ENCODE data around the gene NT5DC1. TPM values are rescaled to one million over a fixed set of nuclear protein-coding genes. Genes with fewer than 3 reads are reported as not detected.

The NT5DC1 gene
- total and polyA plus RNA-seq, 11 donors: 6.5 to 72.4 (median 50.9) TPM

DNA sequence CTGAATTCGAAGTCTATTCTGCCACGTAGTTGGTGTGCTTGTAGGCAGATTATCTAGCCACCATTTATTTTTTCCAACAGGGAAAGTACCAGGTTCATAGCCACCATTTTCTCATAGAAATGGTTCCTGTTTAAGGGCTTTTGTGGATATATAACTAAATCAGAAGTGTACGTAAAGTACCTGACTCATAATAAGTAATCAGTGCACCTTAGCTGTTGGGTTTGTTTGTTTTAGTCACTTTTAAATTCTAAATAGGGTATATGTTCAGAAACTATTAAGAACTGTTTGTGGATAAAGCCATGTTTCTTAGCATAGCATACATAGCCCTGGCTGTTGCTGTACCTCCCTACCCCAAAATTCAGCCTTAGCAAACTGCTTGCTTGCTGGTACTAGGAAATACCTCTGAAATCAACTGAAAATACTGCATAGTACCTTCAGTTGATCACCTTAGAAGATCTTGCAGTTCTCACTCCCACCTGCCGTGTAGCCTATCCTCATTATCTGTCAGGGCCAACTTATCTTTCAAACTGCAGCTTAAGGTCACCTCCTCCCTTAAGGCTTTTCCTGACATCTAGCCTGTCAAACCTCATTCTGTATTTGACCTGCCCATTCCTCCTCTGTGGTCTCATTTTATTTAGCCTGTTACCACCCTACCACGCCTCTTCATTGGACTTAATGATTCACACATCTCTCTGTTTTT is 69.9 kb downstream of the NT5DC1 start:
- H3K9me3 ChIP-seq: peaks cover 0 to 29% (median 7%) of the 10 kb centered on the region in 12 donors
- intact Hi-C loops (cut with DNase I): no loop called here
- peaks cover 0 to 8% (median 0%) of the 10 kb centered on the region in 9 donors for H3K36me3 ChIP-seq
- H3K27me3 ChIP-seq: no peaks in the 10 kb centered on the region
- no peak for TF ChIP-seq CTCF (IDR thresholded peaks at IDR 0.05)
- ATAC-seq (no peak), DNase-seq (no peak)
- WGBS, 4 donors: 79 to 86% (median 83%) methylated on average over 5 of the region's 5 CpGs
- H3K4me3 ChIP-seq: no peak overlapping the region
- no peak overlapping the region for H3K27ac ChIP-seq
- H3K4me1 ChIP-seq: peaks cover 0 to 24% (median 1%) of the 10 kb centered on the region in 12 donors

DNA sequence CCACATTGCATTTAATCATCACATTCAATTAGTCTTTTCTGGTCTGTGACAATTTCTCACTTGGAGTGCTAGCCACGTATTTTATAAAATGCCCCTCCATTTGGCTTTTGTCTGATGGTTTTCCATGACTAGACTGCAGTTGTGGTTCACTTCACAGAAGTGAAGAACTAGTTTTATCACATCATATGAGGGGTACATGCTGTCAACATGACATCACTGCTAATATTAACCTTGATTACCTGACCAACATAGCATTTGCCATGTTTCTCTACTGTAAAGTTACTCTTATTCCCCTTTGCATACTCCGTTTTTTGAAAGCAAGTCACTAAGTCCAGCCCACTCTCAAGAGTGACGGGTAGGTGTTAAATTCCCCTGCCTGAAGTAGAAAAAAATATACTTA is 73.3 kb downstream of the NT5DC1 start:
- Histone ChIP-seq H3K9me3 (peaks cover 0 to 19% (median 11%) of the 10 kb centered on the region in 12 donors), H3K36me3 (peaks cover 0 to 4% (median 0%) of the 10 kb centered on the region in 9 donors), H3K27ac (no peak overlapping the region), H3K4me1 (peaks cover 0 to 19% (median 0%) of the 10 kb centered on the region in 12 donors), H3K4me3 (no peak overlapping the region), H3K27me3 (no peaks in the 10 kb centered on the region)
- TF ChIP-seq POLR2A (IDR thresholded peaks at IDR 0.05): no peak
- peak in 2 of 4 donors; percentile 53 to 72 for ATAC-seq
- 49 to 56% (median 50%) methylated on average over 3 of the region's 3 CpGs for WGBS, 4 donors
- intact Hi-C loops (cut with DNase I): no loop called here
- no peak for DNase-seq

- intact Hi-C loops (cut with DNase I): no loop called here
- no peak overlapping the region for H3K4me3 ChIP-seq
- peaks cover 0 to 19% (median 0%) of the 10 kb centered on the region in 12 donors for H3K4me1 ChIP-seq
- no peaks in the 10 kb centered on the region for H3K27me3 ChIP-seq
- H3K27ac ChIP-seq: no peak overlapping the region
- 96 to 99% (median 97%) methylated on average over 2 of the region's 2 CpGs for WGBS, 4 donors
- TF ChIP-seq POLR2A (IDR thresholded peaks at IDR 0.05): no peak
- no peak for TF ChIP-seq CTCF (IDR thresholded peaks at IDR 0.05)
- H3K36me3 ChIP-seq: peaks cover 0 to 4% (median 0%) of the 10 kb centered on the region in 9 donors
- peaks cover 0 to 19% (median 11%) of the 10 kb centered on the region in 12 donors for H3K9me3 ChIP-seq
- DNase-seq (no peak), ATAC-seq (no peak)
Measured at GRCh38 chr6:116175344-116175743, 74.7 kb downstream of the NT5DC1 start.

- Histone ChIP-seq H3K4me1 (peaks cover 0 to 13% (median 0%) of the 10 kb centered on the region in 12 donors), H3K27me3 (no peaks in the 10 kb centered on the region), H3K4me3 (no peak overlapping the region), H3K9me3 (peaks cover 0 to 19% (median 11%) of the 10 kb centered on the region in 12 donors), H3K27ac (no peak overlapping the region), H3K36me3 (peaks cover 0 to 4% (median 0%) of the 10 kb centered on the region in 9 donors)
- 51 to 61% (median 53%) methylated on average over 2 of the region's 2 CpGs for WGBS, 4 donors
- ATAC-seq (peak in 1 of 4 donors; percentile 10), DNase-seq (no peak)
- TF ChIP-seq POLR2A (IDR thresholded peaks at IDR 0.05) (no peak), CTCF (IDR thresholded peaks at IDR 0.05) (no peak)
- intact Hi-C loops (cut with DNase I): no loop called here
Measured at GRCh38 chr6:116176596-116176995, 75.9 kb downstream of the NT5DC1 start.
